Mesothelial cell of epicardium (in vitro differentiated cells): ENCODE data around the gene CALD1. TPM values are rescaled to one million over a fixed set of nuclear protein-coding genes. Genes with fewer than 3 reads are reported as not detected.
A peak's percentile ranks its signal among the peaks of the same experiment; 100 is the strongest.

Experiments
- DNase-seq, 2 experiments: peaks; one replicate each; pipeline ENCODE4 v3.0.0; 2021; ENCODE audit warnings: low spot score in 2 of 2; ENCODE audit not compliant: unreplicated experiment in 2 of 2
- H3K27ac Mint-ChIP-seq: 2 replicates; pipeline ENCODE4 v1.8.0; 2021; ENCODE audit warnings: mixed read lengths
- H3K27me3 Mint-ChIP-seq: 2 replicates; pipeline ENCODE4 v1.8.0; 2021; ENCODE audit warnings: low read depth, mixed read lengths
- H3K36me3 Mint-ChIP-seq: 2 replicates; pipeline ENCODE4 v1.8.0; 2021; ENCODE audit warnings: mixed read lengths
- H3K4me1 Mint-ChIP-seq: 2 replicates; pipeline ENCODE4 v1.8.0; 2021; ENCODE audit warnings: mixed read lengths
- H3K4me3 Mint-ChIP-seq: 2 replicates; pipeline ENCODE4 v1.8.0; 2021; ENCODE audit warnings: mild to moderate bottlenecking, moderate library complexity, mixed read lengths
- H3K9me3 Mint-ChIP-seq: 2 replicates; pipeline ENCODE4 v1.8.0; 2021; ENCODE audit warnings: mixed read lengths
- total RNA-seq: library from RNA; stranded (reverse); gene quantifications from 3 replicates; pipeline ENCODE4 v1.2.1, GENCODE V29; 2021
- TF ChIP-seq, protein P1 (sequence below): fragments of 200-600 bp; sonication (generic); IDR thresholded peaks from one replicate; pipeline ENCODE4 v1.5.0; 2021; ENCODE audit warnings: antibody characterized with exemption; ENCODE audit not compliant: unreplicated experiment

CALD1 gene
- total RNA-seq, 1 donor from 2014 or later = 191 TPM

DNA sequence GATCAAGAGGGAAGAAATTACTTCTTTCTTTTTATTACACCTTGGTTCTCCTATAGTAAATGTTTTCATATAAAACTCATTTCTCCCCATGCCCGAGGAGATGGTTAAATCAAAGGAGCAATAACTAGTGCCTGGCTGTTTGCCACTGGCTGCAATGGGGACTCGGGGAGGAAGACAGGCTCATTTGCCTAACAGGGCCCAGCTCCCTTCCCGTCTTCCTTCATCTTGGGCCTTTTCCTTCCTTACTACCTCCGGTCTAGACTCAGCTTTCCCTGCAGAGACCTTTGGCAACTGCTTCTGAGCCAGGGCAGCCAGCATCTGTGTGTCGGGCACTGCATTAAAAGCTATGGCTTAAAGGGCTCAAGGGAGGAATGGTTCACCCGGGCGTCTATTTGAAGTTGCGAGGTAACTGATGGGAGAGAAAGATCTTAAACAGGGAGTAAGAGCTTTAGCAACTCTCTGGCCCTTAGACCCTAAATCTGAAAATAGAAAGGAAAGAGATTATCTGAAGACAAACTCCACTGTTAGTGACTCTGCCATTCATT lies 63.5 kb downstream of the CALD1 start:
- TF ChIP-seq, protein P1, sequence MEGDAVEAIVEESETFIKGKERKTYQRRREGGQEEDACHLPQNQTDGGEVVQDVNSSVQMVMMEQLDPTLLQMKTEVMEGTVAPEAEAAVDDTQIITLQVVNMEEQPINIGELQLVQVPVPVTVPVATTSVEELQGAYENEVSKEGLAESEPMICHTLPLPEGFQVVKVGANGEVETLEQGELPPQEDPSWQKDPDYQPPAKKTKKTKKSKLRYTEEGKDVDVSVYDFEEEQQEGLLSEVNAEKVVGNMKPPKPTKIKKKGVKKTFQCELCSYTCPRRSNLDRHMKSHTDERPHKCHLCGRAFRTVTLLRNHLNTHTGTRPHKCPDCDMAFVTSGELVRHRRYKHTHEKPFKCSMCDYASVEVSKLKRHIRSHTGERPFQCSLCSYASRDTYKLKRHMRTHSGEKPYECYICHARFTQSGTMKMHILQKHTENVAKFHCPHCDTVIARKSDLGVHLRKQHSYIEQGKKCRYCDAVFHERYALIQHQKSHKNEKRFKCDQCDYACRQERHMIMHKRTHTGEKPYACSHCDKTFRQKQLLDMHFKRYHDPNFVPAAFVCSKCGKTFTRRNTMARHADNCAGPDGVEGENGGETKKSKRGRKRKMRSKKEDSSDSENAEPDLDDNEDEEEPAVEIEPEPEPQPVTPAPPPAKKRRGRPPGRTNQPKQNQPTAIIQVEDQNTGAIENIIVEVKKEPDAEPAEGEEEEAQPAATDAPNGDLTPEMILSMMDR = no peak
- Mint-ChIP-seq H3K27ac (peak overlapping the region; percentile 90), H3K4me1 (peaks cover 18% of the 10 kb centered on the region), H3K36me3 (peaks cover 36% of the 10 kb centered on the region), H3K9me3 (no peaks in the 10 kb centered on the region), H3K4me3 (no peak overlapping the region), H3K27me3 (no peaks in the 10 kb centered on the region)
- DNase-seq = no peak

DNA sequence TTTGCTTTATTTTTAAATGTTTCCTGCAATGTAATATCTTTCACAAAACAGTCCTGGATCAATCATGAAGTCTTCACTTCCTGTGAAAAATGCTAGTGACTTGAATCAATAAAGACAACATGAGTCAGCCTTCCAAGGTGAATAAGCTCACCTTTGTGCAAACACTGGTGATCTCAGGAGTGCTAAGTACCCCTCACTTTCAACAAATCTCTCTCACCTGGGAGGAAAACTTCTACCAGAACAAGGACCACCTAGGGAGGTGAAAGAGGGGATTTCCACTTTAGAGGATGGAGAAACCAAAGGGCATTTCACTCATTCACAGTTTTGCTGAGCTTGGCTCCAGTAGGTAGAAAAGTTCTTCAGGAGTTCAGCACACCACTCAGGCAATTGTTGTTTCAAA lies 64.8 kb downstream of the CALD1 start:
- H3K4me3 Mint-ChIP-seq = no peak overlapping the region
- no peaks in the 10 kb centered on the region for H3K9me3 Mint-ChIP-seq
- H3K27ac Mint-ChIP-seq = no peak overlapping the region
- no peak for DNase-seq
- peaks cover 36% of the 10 kb centered on the region for H3K36me3 Mint-ChIP-seq
- peaks cover 18% of the 10 kb centered on the region for H3K4me1 Mint-ChIP-seq
- TF ChIP-seq, protein P1 = no peak
- H3K27me3 Mint-ChIP-seq = no peaks in the 10 kb centered on the region

DNA sequence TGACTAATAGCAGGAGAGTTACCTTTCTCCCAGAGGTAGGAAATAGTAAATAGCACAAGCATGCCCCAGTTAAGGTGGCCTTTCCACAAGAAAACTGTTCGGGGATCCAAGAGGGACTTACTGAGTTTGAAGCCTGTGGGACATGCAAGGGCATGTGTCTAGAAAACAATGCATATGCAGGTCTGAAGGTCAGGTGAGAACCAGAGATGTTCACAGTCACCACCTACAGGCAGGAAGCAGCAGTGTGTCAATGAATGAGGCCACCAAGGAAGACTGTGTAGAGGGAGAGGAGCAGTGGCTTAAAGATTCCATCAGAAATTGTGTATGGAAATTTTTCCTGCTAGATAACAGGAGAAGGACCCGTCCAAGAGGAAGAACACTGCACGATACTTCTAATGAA lies 66.0 kb downstream of the CALD1 start:
- TF ChIP-seq, protein P1 = no peak
- H3K4me1 Mint-ChIP-seq = peaks cover 22% of the 10 kb centered on the region
- H3K4me3 Mint-ChIP-seq = no peak overlapping the region
- no peaks in the 10 kb centered on the region for H3K27me3 Mint-ChIP-seq
- H3K36me3 Mint-ChIP-seq = peaks cover 30% of the 10 kb centered on the region
- H3K9me3 Mint-ChIP-seq = no peaks in the 10 kb centered on the region
- no peak for DNase-seq
- no peak overlapping the region for H3K27ac Mint-ChIP-seq

DNA sequence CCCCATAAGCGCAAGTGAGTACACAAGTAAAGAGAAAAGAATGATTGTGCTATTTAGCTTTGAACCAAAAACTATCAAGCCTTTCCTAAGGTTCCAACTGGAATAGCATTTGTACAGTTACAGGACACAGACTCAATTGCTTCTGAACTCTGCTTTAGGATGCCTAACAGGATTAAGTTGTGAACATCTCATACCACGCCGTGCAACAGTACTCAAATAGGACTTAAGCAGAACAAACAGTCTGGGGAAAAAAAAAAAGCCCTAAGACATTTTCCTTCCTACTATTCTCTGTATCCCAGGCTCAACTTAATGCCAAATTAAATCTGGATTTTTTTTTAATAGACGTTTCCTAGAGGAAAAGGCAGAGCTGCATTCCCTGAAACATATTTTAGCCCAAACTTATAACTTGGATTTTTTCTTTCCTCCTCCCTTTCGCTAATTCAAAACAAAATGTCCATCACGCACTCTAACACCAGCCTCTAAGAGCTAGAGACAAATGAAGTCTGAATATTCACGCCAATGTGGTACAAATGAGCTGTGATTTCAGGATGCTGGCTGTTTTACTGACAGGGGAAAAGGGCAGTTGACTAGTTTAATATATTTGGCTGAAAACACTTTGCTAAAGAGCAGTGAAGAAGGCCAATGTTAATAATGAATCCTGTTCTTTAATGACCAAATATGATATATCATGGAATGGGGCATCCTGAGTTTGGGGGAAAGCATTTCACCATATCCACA lies 68.6 kb downstream of the CALD1 start:
- Mint-ChIP-seq H3K27ac (no peak overlapping the region), H3K9me3 (no peaks in the 10 kb centered on the region), H3K36me3 (peaks cover 32% of the 10 kb centered on the region), H3K27me3 (no peaks in the 10 kb centered on the region), H3K4me3 (no peak overlapping the region), H3K4me1 (peaks cover 35% of the 10 kb centered on the region)
- TF ChIP-seq, protein P1 = no peak
- DNase-seq = no peak

DNA sequence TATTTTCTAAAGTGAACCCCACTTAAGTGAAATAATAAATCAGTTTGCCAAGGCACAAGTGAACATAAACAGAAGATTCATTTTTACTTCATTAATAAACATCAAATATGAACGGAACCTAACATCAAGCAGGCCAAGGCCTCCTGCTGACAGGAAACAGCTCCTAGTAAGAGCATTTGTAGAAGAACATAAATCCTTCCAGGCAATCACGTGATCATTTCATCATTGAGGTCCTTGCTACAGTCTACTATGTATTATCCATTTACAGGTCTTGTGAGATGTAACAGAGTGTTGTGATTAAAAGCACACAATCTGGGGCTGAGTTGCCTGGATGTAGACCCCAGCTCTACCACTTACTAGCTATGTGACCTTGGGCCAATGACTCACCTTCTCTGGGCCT lies 70.6 kb downstream of the CALD1 start:
- DNase-seq = no peak
- TF ChIP-seq, protein P1 = no peak
- Mint-ChIP-seq H3K9me3 (no peaks in the 10 kb centered on the region), H3K4me1 (peaks cover 31% of the 10 kb centered on the region), H3K4me3 (no peak overlapping the region), H3K27me3 (no peaks in the 10 kb centered on the region), H3K36me3 (peaks cover 21% of the 10 kb centered on the region), H3K27ac (peak overlapping the region; percentile 20)
